ENCODE data around the gene C2CD5.

Gene C2CD5

DNA sequence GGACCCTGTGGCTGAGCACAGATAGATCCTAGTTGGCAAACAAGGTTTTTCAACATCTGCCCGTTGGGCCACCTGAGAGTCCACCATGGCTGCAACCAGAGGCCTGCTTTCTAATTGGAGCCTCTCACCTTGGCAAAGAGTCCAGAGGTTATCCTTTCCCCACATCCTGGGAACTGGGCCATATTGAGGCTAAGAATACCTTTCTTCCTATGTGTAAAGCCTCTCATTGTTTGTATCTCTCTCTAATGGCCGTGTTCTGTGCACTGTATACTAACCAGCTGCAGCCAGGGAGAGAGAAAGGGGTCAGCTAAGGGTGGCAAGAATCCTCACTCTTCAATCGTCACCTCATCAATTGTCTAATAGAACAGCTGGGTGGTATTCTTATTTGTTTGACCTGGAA is 130.8 kb downstream of the C2CD5 start:
- DNase-seq, result no peak

DNA sequence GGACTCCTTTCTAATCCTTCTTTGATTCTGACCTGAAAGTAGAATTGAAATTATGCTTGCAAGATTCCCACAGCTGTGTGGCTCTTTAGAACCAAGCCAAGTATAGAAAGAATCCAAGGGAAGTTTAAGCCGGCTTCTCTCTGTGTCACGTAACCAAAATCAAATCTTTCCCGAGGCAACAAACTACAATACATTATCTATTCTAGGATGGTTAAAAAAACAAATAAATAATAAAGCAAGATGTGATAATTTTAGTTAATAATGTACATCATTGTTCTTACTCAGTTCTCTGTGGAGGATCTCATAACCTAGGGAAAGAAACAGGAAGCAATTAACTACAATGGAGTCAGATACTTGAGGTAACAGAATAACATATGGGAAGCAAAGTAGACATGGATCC is 131.8 kb downstream of the C2CD5 start:
- DNase-seq, result no peak

DNA sequence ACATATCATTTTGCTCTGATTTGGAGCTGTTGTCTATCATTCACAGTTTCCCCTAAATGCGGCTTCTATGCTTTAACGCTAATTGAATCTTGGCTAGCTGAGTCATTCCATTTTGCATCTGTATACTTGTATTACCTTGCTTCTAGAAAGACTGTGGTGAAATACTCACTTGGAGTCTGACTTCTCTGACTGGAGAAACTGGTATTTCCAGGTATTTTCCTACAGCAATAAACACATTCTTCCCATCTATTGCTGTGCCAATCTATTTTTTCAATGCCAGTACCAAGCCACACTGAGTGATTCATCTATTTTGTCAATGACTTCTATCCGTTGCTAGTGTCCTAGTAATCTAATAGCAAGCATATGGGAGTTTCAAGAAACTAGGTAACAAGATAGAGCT is 133.9 kb downstream of the C2CD5 start:
- no peak for DNase-seq

DNA sequence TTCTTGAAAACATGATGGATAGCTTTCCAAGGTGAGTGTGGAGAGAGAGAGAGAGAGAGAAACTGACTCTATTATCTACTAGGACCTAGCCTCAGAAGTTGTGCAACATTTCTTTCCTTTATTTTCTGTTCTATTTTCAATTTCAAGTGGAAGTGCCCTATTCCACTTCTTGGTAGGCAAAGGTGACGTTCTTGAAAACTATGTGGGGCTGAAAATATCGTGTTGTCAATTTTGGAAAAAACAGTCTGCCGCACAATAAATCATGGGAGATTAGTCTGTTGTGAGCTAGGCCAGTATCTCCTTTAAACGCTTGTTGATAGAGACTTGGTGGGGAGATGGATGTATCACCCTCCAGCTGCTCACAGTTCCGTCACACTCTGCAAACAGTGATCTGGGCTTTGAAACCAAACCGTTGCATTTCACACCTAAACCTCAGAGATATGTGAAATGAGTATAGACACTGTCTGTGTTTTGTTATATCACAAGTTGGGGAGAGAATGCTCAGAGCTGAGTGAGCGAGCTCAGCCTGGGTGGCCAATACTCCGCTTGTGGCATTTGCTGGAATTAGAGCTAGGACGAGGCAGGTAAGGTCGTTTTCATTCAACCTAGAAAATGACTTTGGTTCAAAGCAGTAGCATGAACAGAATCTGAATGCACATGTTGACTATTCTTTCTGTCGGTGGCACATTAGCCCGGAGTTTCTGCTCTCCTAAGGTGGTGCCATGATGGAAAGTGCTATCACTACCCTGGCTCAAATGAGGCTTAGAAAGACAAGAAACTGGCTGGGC is 134.8 kb downstream of the C2CD5 start:
- DNase-seq, result no peak

DNA sequence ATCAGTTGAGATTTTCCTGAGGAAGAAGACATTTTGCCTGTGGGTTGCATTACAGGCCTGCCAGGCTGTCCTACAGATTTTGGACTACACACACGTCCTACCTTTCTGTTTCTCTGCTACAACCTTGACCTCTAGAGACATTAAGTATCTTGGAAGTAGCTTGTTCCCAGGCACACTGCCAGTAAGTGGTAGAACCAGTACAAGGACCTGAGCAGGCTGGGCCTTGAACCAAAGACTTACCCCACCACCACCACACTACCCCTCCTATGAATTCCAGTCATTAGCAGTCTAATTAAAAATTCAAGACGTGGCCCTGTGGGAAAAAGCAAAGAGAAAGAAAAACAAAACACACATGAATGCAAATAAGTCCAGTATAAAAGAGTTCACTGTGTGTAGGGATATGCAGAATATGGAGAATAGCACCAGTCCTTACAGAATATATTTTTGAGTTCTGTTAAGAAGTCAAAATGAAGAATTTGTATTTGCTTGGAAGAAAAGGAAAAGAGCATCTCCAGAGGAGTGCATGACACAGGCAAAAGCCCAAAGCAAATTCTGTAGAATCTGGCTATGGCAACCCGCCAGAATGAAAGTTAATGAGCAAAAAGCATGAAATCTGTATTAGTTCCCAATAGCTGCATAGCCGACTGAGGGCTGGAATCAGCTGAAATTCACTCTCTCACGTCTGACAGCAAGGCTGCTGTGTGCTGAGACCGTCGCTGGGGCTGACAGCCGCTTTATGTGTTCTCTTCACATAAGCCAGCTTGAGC is 135.5 kb downstream of the C2CD5 start:
- DNase-seq, result no peak

DNA sequence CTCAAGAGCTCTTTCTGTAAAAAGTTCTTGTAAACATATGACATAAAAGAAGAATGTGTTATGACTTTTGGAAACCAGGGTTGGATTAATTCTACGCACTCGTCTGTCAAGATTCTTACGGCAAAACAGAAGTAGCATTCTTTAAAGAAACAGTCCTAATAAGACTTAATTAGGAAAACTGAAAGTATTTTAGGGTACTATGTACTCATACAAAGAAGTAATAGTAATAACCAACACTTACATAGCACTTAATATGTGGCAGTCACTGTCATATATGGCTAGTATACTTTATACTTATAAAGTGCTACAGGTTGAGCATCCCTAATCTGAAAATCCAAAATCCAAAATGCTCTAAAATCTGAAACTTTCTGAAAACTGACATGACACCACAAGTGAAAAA is 136.9 kb downstream of the C2CD5 start:
- no peak for DNase-seq

DNA sequence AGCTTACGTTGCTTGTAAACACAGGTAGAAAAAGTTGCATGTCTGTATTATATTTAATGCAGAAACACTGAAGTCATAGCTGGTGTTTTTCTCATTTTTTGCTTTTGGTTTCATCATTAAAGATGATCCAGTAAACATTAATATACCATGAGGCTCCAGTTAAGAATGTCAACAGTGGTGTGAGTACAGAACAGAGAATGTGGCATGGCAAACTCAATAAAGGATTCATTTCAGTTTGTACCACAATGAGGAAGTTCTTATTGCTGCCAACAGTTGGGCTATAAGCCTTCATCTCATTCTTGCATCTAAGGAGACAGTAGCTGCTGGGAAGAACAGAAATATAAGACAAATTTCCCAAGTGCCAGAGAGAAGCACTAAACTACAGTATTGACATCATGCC is 137.7 kb downstream of the C2CD5 start:
- no peak for DNase-seq

DNA sequence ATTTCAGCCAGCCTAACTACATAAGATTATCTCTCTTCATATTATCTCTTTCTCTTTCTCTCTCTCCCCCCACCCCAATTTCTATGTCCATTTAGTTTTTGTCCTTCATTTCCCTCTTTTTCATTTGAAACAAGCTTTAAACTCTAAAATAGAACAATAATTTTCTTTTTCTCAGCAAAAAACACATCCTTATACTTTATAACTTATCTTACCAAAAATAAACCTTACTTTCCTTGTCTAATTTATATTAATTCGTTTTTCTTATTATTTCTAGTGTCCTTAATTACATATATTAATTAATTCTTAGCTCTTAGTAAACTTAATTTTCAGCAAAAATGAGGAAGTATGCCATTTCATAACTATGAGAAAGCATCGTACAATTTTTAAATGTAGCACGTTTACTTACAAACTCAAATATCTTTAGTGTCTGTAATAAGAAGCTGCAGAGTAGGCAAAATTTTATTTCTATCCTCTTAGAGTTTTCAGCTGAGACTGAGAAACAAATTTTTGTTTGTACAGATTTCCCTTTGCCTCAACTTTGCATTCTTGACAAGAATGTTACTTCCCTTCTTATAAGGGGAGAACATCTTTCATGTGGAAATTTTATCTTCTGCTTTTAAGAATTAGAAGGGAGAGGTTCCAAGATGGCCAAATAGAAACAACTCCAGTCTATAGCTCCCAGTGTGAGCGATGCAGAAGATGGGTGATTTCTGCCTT is 144.7 kb downstream of the C2CD5 start:
- no peak for DNase-seq

Measured in activated CD4-positive, CD25-positive, alpha-beta regulatory T cell (primary cell).